OCI-LY7 (cell line): Measurements from ENCODE around the gene ZXDB. TPM values are rescaled to one million over a fixed set of nuclear protein-coding genes. Genes with fewer than 3 reads are reported as not detected.

Experiments used
- BruUV-seq: library from RNA; stranded (reverse); fragments of 400-500 nt; replicated peaks from 2 replicates; lab custom pipeline; 2021; lab: Mats Ljungman, UMichigan
- CTCF ChIA-PET: fragments of 300-600 bp; sonication (Branson Sonifier 250); formaldehyde crosslinking; loops from one replicate; lab custom pipeline; 2022; ENCODE audit warnings: antibody characterized with exemption; ENCODE audit not compliant: unreplicated experiment; lab: Charles Lee
- POLR2A ChIA-PET: fragments of 300-600 bp; sonication (Branson Sonifier 250); formaldehyde crosslinking; loops from one replicate; lab custom pipeline; 2022; ENCODE audit warnings: antibody characterized with exemption; lab: Charles Lee
- DNase-seq: peaks from one replicate; pipeline ENCODE4 v3.0.0-alpha.2; 2015; ENCODE audit warnings: low spot score
- H2AFZ ChIP-seq: fragments of 200-600 bp; sonication (generic), shearing (Covaris generic); 2 replicates; pipeline ENCODE4 v1.6.1; 2014; ENCODE audit warnings: mild to moderate bottlenecking, antibody characterized with exemption, low read length, moderate library complexity
- H3K27ac ChIP-seq: fragments of 200-600 bp; sonication (generic); 2 replicates; pipeline ENCODE4 v1.5.1; 2014; ENCODE audit warnings: mixed run types, low read depth, mild to moderate bottlenecking, moderate library complexity, low read length, inconsistent platforms; ENCODE audit not compliant: poor library complexity, severe bottlenecking
- H3K36me3 ChIP-seq: fragments of 200-600 bp; sonication (generic); 2 replicates; pipeline ENCODE4 v1.6.1; 2014; ENCODE audit warnings: mild to moderate bottlenecking, antibody characterized with exemption, low read length, moderate library complexity, mixed read lengths; ENCODE audit not compliant: insufficient read depth
- H3K4me1 ChIP-seq: fragments of 200-600 bp; sonication (generic); 2 replicates; pipeline ENCODE4 v1.5.1; 2014; ENCODE audit warnings: mild to moderate bottlenecking, low read length; ENCODE audit not compliant: insufficient read depth, poor library complexity, severe bottlenecking
- H3K4me2 ChIP-seq: fragments of 200-600 bp; sonication (generic); 2 replicates; pipeline ENCODE4 v1.6.1; 2014; ENCODE audit warnings: mild to moderate bottlenecking, low read length
- H3K4me3 ChIP-seq: fragments of 200-600 bp; sonication (generic); 2 replicates; pipeline ENCODE4 v1.5.1; 2014; ENCODE audit warnings: mild to moderate bottlenecking, low read depth, low read length; ENCODE audit not compliant: poor library complexity, severe bottlenecking
- H3K79me2 ChIP-seq: fragments of 200-600 bp; sonication (generic); 2 replicates; pipeline ENCODE4 v1.6.1; 2016; ENCODE audit warnings: low read depth, mild to moderate bottlenecking, low read length, moderate library complexity, mixed read lengths; ENCODE audit not compliant: insufficient read depth
- H3K9me2 ChIP-seq: fragments of 200-600 bp; sonication (generic); 2 replicates; pipeline ENCODE4 v1.6.1; 2016; ENCODE audit warnings: mild to moderate bottlenecking, low read length, mixed read lengths; ENCODE audit not compliant: insufficient read depth
- H3K9me3 ChIP-seq: fragments of 200-600 bp; sonication (generic); 2 replicates; pipeline ENCODE4 v1.6.1; 2014; ENCODE audit warnings: mild to moderate bottlenecking, mixed run types, low read length, mixed read lengths
- H4K20me1 ChIP-seq: fragments of 200-600 bp; sonication (generic); 2 replicates; pipeline ENCODE4 v1.6.1; 2014; ENCODE audit warnings: mild to moderate bottlenecking, antibody characterized with exemption, low read length, moderate library complexity, mixed read lengths; ENCODE audit not compliant: insufficient read depth
- EZH2phosphoT487 ChIP-seq: fragments of 200-600 bp; sonication (generic); IDR thresholded peaks from 2 replicates; pipeline ENCODE4 v1.6.1; 2018; ENCODE audit warnings: low read depth, borderline replicate concordance, mild to moderate bottlenecking, mixed run types, antibody characterized with exemption, low read length, moderate library complexity, mixed read lengths
- intact Hi-C: fragments of 100-400 bp; cut with micrococcal nuclease; formaldehyde crosslinking; loops from one replicate; pipeline ENCODE4 v1.10.0; 2022; ENCODE audit not compliant: unreplicated experiment
- total RNA-seq, 2 experiments: library from RNA; depleted of rRNA in 1 of 2; stranded (reverse); fragments of >200 nt in 1 of 2; shearing (Covaris generic) in 1 of 2; gene quantifications; 2 replicates each; pipeline ENCODE4 v1.2.3, GENCODE V29; 2014 to 2022
- TF ChIP-seq, protein P1 (sequence below): fragments of 200-600 bp; sonication (generic); conservative IDR thresholded peaks from 2 replicates; pipeline ENCODE4 v1.5.1; 2014; ENCODE audit warnings: mild to moderate bottlenecking, antibody characterized with exemption, low read length, moderate library complexity, mixed read lengths

The ZXDB gene
- total RNA-seq, 2 experiments from 2014 or later, result 7.3 to 8.6 TPM

DNA sequence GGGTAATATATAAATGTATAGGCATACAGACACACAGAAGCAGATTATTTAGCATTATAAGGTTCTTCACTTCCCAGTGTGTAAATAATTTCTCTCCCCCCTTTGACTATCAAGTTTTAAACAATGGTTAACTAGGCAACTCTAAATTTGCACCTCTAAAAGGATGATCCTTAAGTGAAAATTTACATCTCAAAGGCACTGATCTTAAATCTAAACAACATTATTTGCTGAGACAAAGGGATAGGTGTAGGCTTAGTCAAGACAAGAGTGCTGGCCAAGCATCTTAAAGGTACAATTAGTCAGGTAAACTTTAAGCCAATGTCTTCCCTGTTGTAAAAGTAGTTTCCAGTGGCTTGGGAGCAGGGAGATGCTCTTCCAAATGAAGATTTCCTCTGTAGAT lies 55.2 kb downstream of the ZXDB start:
- intact Hi-C loops, result no loop called here
- H3K4me1 ChIP-seq, result no peaks in the 10 kb centered on the region
- no TSS peak for BruUV-seq
- ChIA-PET POLR2A (no interaction called here), CTCF (no interaction called here)
- no peaks in the 10 kb centered on the region for H3K36me3 ChIP-seq
- H3K27ac ChIP-seq, result no peak overlapping the region
- H3K9me3 ChIP-seq, result no peaks in the 10 kb centered on the region
- no peak overlapping the region for H3K4me2 ChIP-seq
- no peaks in the 10 kb centered on the region for H4K20me1 ChIP-seq
- H3K9me2 ChIP-seq, result no peaks in the 10 kb centered on the region
- no peak overlapping the region for H2AFZ ChIP-seq
- TF ChIP-seq EZH2phosphoT487, result no peak
- TF ChIP-seq, protein P1, sequence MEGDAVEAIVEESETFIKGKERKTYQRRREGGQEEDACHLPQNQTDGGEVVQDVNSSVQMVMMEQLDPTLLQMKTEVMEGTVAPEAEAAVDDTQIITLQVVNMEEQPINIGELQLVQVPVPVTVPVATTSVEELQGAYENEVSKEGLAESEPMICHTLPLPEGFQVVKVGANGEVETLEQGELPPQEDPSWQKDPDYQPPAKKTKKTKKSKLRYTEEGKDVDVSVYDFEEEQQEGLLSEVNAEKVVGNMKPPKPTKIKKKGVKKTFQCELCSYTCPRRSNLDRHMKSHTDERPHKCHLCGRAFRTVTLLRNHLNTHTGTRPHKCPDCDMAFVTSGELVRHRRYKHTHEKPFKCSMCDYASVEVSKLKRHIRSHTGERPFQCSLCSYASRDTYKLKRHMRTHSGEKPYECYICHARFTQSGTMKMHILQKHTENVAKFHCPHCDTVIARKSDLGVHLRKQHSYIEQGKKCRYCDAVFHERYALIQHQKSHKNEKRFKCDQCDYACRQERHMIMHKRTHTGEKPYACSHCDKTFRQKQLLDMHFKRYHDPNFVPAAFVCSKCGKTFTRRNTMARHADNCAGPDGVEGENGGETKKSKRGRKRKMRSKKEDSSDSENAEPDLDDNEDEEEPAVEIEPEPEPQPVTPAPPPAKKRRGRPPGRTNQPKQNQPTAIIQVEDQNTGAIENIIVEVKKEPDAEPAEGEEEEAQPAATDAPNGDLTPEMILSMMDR, result no peak
- H3K79me2 ChIP-seq, result no peaks in the 10 kb centered on the region
- DNase-seq, result no peak
- H3K4me3 ChIP-seq, result no peak overlapping the region

Other genes starting within 250 kb of the ZXDB start
- not detected in 2 replicates for gene NLRP2B, start 88.2 kb downstream of the ZXDB start, total RNA-seq (2014; rRNA removed; shearing (Covaris generic))
- gene NLRP2B, start 88.2 kb downstream of the ZXDB start, total RNA-seq (2022), result not detected in 2 replicates